A673 (cell line): ENCODE measurements around the gene ZNF358. TPM values are rescaled to one million over a fixed set of nuclear protein-coding genes. Genes with fewer than 3 reads are reported as not detected.
A peak's percentile ranks its signal among the peaks of the same experiment; 100 is the strongest.

ENCODE experiments used
- BruUV-seq: library from RNA; stranded (reverse); fragments of 400-500 nt; replicated peaks from 2 replicates; lab custom pipeline; 2021; lab: Mats Ljungman, UMichigan
- CTCF ChIA-PET: fragments of 300-600 bp; sonication (Branson Sonifier 250); formaldehyde crosslinking; loops from one replicate; lab custom pipeline; 2022; ENCODE audit warnings: antibody characterized with exemption; lab: Charles Lee
- POLR2A ChIA-PET: fragments of 300-600 bp; sonication (Branson Sonifier 250); formaldehyde crosslinking; loops from one replicate; lab custom pipeline; 2022; ENCODE audit warnings: antibody characterized with exemption; ENCODE audit not compliant: low non-redundant PET; lab: Charles Lee
- DNase-seq: peaks from one replicate; pipeline ENCODE4 v3.0.0-alpha.2; 2015; ENCODE audit warnings: low spot score
- H3K27ac ChIP-seq: fragments of 200-600 bp; sonication (generic); 2 replicates; pipeline ENCODE4 v1.5.1; 2016; ENCODE audit warnings: mixed run types, low read depth, mild to moderate bottlenecking, mixed read lengths, antibody characterized with exemption, low read length; ENCODE audit not compliant: poor library complexity, severe bottlenecking
- H3K27me3 ChIP-seq: fragments of 200-600 bp; sonication (generic); replicated peaks from 2 replicates; pipeline ENCODE4 v1.6.1; 2017; ENCODE audit warnings: mixed run types, low read depth, mild to moderate bottlenecking, mixed read lengths, antibody characterized with exemption, low read length; ENCODE audit not compliant: insufficient read depth, poor library complexity
- H3K36me3 ChIP-seq: fragments of 200-600 bp; sonication (generic); 2 replicates; pipeline ENCODE4 v1.6.1; 2016; ENCODE audit warnings: mixed run types, mild to moderate bottlenecking, mixed read lengths, antibody characterized with exemption, low read length; ENCODE audit not compliant: insufficient read depth, poor library complexity, severe bottlenecking
- H3K4me1 ChIP-seq: fragments of 200-600 bp; sonication (generic); 2 replicates; pipeline ENCODE4 v1.6.1; 2017; ENCODE audit warnings: mixed run types, mild to moderate bottlenecking, mixed read lengths, antibody characterized with exemption, low read length; ENCODE audit not compliant: insufficient read depth, poor library complexity, severe bottlenecking
- H3K4me3 ChIP-seq: fragments of 200-600 bp; sonication (generic); 2 replicates; pipeline ENCODE4 v1.5.1; 2016; ENCODE audit warnings: low read depth, mixed run types, mild to moderate bottlenecking, mixed read lengths, low read length; ENCODE audit not compliant: poor library complexity, severe bottlenecking
- H3K9me3 ChIP-seq: fragments of 200-600 bp; sonication (generic); 2 replicates; pipeline ENCODE4 v1.6.1; 2016; ENCODE audit warnings: mixed run types, low read depth, mild to moderate bottlenecking, mixed read lengths, antibody characterized with exemption, low read length; ENCODE audit not compliant: poor library complexity, severe bottlenecking
- CTCF ChIP-seq: fragments of 300-800, 200-600 bp; sonication (generic); conservative IDR thresholded peaks from 2 replicates; pipeline ENCODE4 v1.5.1; 2017; ENCODE audit warnings: low read depth, mild to moderate bottlenecking, antibody characterized with exemption, low read length, moderate library complexity, mixed read lengths
- EZH2 ChIP-seq: fragments of 200-600 bp; sonication (generic); IDR thresholded peaks from 2 replicates; pipeline ENCODE4 v1.6.1; 2017; ENCODE audit warnings: borderline replicate concordance, low read depth, mild to moderate bottlenecking, mixed read lengths, antibody characterized with exemption, low read length; ENCODE audit not compliant: poor library complexity, severe bottlenecking
- intact Hi-C: fragments of 100-400 bp; cut with micrococcal nuclease; formaldehyde crosslinking; loops from one replicate; pipeline ENCODE4 v1.10.0; 2022; ENCODE audit not compliant: unreplicated experiment
- total RNA-seq: library from RNA; stranded (reverse); gene quantifications from 2 replicates; pipeline ENCODE4 v1.2.3, GENCODE V29; 2021

The ZNF358 gene
- total RNA-seq, 1 experiment from 2014 or later, result 44.1 TPM

- TF ChIP-seq EZH2, result no peak
- no peak for TF ChIP-seq CTCF
- DNase-seq, result no peak
- CTCF ChIA-PET, result interaction anchor here (0.7 to 1.9 kb wide), 2 partner anchors 63 to 175 kb away, joined by 4 to 6 read pairs; partner anchors contain the start of gene TRAPPC5
- Histone ChIP-seq H3K4me3 (peak overlapping the region; percentile 27), H3K36me3 (no peaks in the 10 kb centered on the region), H3K4me1 (peaks cover 5% of the 10 kb centered on the region), H3K27ac (no peak overlapping the region), H3K27me3 (peaks cover under 1% of the 10 kb centered on the region), H3K9me3 (no peaks in the 10 kb centered on the region)
- intact Hi-C loops, result no loop called here
- POLR2A ChIA-PET, result no interaction called here
- no TSS peak for BruUV-seq
These were observed 10.1 kb upstream of the ZNF358 start for GRCh38 chr19:7505682-7506384.

- ChIA-PET POLR2A (no interaction called here), CTCF (interaction anchor here (0.7 to 1.9 kb wide), 2 partner anchors 62 to 174 kb away, joined by 4 to 6 read pairs; partner anchors contain the start of gene TRAPPC5)
- Histone ChIP-seq H3K27me3 (no peaks in the 10 kb centered on the region), H3K9me3 (no peaks in the 10 kb centered on the region), H3K36me3 (no peaks in the 10 kb centered on the region), H3K4me3 (peak overlapping the region; percentile 25), H3K4me1 (peaks cover 5% of the 10 kb centered on the region), H3K27ac (no peak overlapping the region)
- no peak for TF ChIP-seq CTCF
- no peak for TF ChIP-seq EZH2
- intact Hi-C loops, result no loop called here
- peak; percentile 94 for DNase-seq
- BruUV-seq, result no TSS peak
These were observed 9.2 kb upstream of the ZNF358 start for GRCh38 chr19:7506385-7507328.

GRCh38 chr19:7507884-7508283 lies 8.0 kb upstream of the ZNF358 start:
- TF ChIP-seq CTCF (no peak), EZH2 (no peak)

More at GRCh38 chr19:7507884-7508283, 8.0 kb upstream of the ZNF358 start:
- CTCF ChIA-PET, result no interaction called here
- Histone ChIP-seq H3K4me3 (no peak overlapping the region), H3K9me3 (no peaks in the 10 kb centered on the region), H3K27ac (no peak overlapping the region), H3K36me3 (no peaks in the 10 kb centered on the region), H3K27me3 (no peaks in the 10 kb centered on the region), H3K4me1 (peaks cover 5% of the 10 kb centered on the region)
- intact Hi-C loops, result no loop called here
- no TSS peak for BruUV-seq
- POLR2A ChIA-PET, result interaction anchor here (0.7 kb wide), 1 partner anchor 11 kb away, joined by 14 read pairs; no protein-coding TSS in a partner anchor
- peak; percentile 63 for DNase-seq
